Brain microvascular endothelial cell (primary cell): Measurements from ENCODE around the gene THAP3.

Experiments
- DNase-seq: peaks from one replicate; pipeline ENCODE4 v3.0.0-alpha.2; 2020
- H3K27ac ChIP-seq: fragments of 250-450 bp; sonication (Bioruptor Pico); 2 replicates; pipeline ENCODE4 v1.5.1; 2020; ENCODE audit warnings: mild to moderate bottlenecking, moderate library complexity
- H3K27me3 ChIP-seq: fragments of 250-450 bp; sonication (Bioruptor Pico); replicated peaks from 2 replicates; pipeline ENCODE4 v1.5.1; 2020; ENCODE audit warnings: mild to moderate bottlenecking
- H3K36me3 ChIP-seq: fragments of 250-450 bp; sonication (Bioruptor Pico); replicated peaks from 2 replicates; pipeline ENCODE4 v1.5.1; 2020; ENCODE audit warnings: mild to moderate bottlenecking
- H3K4me3 ChIP-seq: 2 replicates; pipeline ENCODE4 v1.5.1; 2011; ENCODE audit warnings: low read depth, mild to moderate bottlenecking, control low read depth, low read length, moderate library complexity
- in situ Hi-C: cut with HindIII; loops from 2 replicates; pipeline ENCODE4 v1.10.0; 2017; ENCODE audit warnings: low sequenced_read_pairs, low pct_ligation_motif_present
- TF ChIP-seq, protein P1 (sequence below): IDR thresholded peaks from 2 replicates; pipeline ENCODE4 v1.5.1; 2011; ENCODE audit warnings: low read depth, mild to moderate bottlenecking, moderate library complexity, low read length, control low read depth, inconsistent platforms; ENCODE audit errors: missing control alignments

THAP3 gene

DNA sequence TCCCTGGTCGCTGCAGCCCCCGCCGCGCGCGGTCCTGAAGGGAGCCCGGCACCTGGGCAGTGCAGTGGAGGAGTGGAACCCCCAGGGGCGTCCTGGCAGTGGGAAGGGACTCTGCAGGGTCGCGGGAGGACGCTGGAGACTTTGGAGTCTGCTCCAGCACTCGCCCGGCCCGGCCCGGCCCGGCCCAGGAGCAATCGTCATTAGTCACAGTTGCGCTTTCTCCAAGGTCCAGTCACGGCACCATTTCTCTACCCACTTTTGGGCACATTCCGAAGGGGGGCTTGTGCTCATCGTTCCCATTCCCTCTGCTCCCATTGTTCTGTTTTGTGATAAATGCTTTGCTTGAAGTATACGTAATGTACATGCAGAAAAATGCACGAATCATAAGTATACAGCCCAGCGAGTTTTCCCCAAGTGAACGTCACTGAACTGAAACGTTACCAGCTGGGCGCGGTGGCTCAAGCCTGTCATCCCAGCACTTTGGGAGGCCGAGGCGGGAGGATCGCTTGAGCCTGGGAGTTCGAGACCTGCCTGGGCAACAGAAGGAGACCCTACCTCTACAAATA lies 999 bp downstream of the THAP3 start:
- Histone ChIP-seq H3K4me3 (peak overlapping the region; percentile 75), H3K36me3 (peaks cover 33% of the 10 kb centered on the region), H3K27ac (peak overlapping the region; percentile 36), H3K27me3 (no peaks in the 10 kb centered on the region)
- peak; percentile 41 for DNase-seq
- in situ Hi-C loops = no loop called here
- TF ChIP-seq, protein P1, sequence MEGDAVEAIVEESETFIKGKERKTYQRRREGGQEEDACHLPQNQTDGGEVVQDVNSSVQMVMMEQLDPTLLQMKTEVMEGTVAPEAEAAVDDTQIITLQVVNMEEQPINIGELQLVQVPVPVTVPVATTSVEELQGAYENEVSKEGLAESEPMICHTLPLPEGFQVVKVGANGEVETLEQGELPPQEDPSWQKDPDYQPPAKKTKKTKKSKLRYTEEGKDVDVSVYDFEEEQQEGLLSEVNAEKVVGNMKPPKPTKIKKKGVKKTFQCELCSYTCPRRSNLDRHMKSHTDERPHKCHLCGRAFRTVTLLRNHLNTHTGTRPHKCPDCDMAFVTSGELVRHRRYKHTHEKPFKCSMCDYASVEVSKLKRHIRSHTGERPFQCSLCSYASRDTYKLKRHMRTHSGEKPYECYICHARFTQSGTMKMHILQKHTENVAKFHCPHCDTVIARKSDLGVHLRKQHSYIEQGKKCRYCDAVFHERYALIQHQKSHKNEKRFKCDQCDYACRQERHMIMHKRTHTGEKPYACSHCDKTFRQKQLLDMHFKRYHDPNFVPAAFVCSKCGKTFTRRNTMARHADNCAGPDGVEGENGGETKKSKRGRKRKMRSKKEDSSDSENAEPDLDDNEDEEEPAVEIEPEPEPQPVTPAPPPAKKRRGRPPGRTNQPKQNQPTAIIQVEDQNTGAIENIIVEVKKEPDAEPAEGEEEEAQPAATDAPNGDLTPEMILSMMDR = peak; percentile 17

DNA sequence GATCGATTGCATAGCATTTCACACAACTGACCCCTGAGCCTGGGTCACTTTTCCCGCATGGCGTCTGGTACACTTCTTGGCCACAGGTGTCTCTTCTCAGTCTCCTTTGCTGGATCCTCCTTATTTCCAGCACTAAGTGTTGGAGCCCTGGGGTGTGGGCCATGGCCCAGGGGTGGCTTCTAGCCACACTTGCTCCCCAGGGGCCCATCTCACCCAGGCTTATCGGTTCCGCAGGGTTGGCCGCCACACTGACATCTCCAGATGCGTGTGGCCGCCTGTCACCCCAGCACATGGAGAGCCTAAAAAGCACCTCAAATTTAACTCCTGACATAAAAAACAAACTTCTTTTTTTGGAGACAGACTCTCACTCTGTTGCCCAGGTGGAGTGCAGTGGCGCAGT lies 2.4 kb downstream of the THAP3 start:
- Histone ChIP-seq H3K27me3 (no peaks in the 10 kb centered on the region), H3K36me3 (peaks cover 34% of the 10 kb centered on the region), H3K27ac (no peak overlapping the region), H3K4me3 (no peak overlapping the region)
- in situ Hi-C loops = no loop called here
- no peak for DNase-seq
- TF ChIP-seq, protein P1 = no peak

DNA sequence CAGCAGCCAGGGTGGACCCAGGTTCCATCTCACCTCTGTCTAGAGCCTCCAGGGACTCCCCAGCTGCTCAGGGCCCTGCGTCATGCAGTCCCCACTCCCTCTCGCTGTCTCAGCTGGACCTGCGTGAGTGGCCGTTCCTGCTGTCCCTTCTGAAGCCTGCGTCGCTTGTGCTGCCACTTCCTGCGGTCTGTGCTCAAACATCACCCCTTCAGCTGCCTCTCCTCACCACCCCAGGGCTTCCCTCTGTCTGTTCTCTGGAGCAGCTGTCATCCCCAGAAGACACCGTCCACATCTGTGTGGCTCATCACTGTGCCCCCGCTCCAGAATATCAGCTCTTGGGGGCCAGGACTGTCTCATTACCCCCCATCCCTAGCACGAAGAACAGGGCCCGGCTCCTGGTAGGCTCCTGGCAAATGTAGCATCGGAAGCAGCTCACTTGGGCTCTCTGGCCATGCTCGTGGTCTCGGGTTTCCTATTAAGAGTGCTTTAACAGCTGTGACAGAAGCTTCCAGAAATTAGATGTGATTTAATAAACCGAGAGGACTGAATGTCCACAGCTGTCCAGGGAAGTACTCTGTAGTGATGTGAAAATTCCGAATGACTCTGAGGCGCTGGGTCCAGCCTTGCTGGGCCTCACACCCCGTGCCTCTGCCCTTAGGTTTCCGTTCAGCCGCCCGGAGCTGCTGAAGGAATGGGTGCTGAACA lies 3.3 kb downstream of the THAP3 start:
- in situ Hi-C loops = no loop called here
- TF ChIP-seq, protein P1 = no peak
- DNase-seq = no peak
- peaks cover 33% of the 10 kb centered on the region for H3K36me3 ChIP-seq
- no peak overlapping the region for H3K4me3 ChIP-seq
- H3K27me3 ChIP-seq = no peaks in the 10 kb centered on the region
- no peak overlapping the region for H3K27ac ChIP-seq

DNA sequence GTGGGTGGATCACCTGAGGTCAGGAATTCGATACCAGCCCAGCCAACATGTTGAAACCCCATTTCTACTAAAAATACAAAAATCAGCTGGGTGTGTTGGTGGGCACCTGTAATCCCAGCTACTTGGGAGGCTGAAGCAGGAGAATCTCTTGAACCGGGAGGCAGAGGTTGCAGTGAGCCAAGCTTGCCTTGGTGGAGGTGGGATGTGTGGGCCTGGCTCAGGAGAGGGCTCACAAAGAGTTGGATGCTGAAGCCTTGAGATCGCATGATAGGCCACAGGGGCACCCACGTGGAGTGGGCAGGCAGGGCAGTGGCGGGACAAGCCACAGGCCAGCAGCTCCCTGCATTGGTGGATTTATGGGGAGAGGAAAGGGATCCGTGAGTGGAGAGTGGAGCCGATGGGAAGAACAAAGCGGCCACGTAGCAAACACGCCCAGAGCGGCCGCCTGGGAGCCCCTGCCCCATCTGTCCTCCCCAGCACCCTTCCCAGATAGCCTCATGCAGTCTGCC lies 4.4 kb downstream of the THAP3 start:
- no peak for DNase-seq
- Histone ChIP-seq H3K36me3 (peaks cover 35% of the 10 kb centered on the region), H3K27ac (no peak overlapping the region), H3K4me3 (no peak overlapping the region), H3K27me3 (no peaks in the 10 kb centered on the region)
- TF ChIP-seq, protein P1 = no peak
- in situ Hi-C loops = no loop called here

DNA sequence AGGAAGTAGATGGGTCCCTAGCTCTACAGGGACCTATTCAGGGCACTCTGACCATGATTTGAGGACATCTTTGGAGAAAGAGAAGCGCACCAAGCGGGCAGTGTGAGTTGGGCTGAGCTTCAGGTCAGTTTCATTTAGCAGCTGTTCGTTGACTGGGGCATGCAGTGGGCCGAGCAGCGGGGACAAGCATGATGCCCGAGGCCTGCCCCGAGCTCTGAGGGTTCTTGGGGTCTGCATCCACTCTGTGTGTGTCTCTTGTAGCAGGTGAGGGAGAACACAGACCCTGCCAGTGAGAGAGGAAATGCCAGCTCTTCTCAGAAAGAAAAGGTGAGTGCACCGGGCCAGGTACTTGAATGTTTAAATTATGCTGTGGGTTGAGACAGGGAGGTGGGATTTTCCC lies 5.4 kb downstream of the THAP3 start:
- no peak overlapping the region for H3K4me3 ChIP-seq
- H3K27ac ChIP-seq = no peak overlapping the region
- no peak for DNase-seq
- no peaks in the 10 kb centered on the region for H3K27me3 ChIP-seq
- TF ChIP-seq, protein P1 = no peak
- peaks cover 43% of the 10 kb centered on the region for H3K36me3 ChIP-seq
- in situ Hi-C loops = no loop called here
